ENCODE measurements around the gene NPHP4.

Gene NPHP4

DNA sequence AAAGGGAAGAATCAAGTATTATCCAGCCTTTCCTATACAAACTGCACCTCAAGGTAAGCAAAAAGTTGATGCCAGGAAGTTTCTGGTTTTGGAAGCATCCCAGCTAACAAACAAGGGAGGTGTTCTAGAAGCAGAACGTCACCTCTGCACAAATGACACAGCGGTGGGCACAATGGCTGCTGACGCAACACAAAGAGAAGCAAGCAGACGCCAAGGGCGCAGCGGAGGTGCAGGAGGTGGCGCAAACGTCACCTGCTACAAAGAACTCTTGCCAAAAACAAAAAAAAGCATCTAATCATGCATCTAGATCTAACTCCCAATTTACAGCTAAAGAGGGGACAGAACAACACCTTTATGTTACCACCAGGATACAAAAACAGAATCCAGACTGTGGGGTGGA is 88.5 kb downstream of the NPHP4 start:
- no peak overlapping the region for H4K5ac ChIP-seq (ENCODE audit: low read length)
- H4K8ac ChIP-seq (ENCODE audit: low read depth, low read length) = no peak overlapping the region
- H2BK120ac ChIP-seq (ENCODE audit: low read depth, low read length) = no peak overlapping the region
- no peak overlapping the region for H3K4ac ChIP-seq (ENCODE audit: low read depth, low read length)
- no peak overlapping the region for H2BK15ac ChIP-seq (replicated peaks; ENCODE audit: low read depth)
- no peak overlapping the region for H2AK5ac ChIP-seq (ENCODE audit: low read length)
- H3K4me1 ChIP-seq (ENCODE audit: control insufficient read depth, low read depth, low read length) = peaks cover 7% of the 10 kb centered on the region
- H3K4me3 ChIP-seq (ENCODE audit: low read length) = no peak overlapping the region
- H3K36me3 ChIP-seq (ENCODE audit: control insufficient read depth, insufficient read depth, low read length) = no peaks in the 10 kb centered on the region
- H3K18ac ChIP-seq (ENCODE audit: low read length) = no peak overlapping the region
- H3K56ac ChIP-seq (ENCODE audit: low read length) = no peak overlapping the region
- no peak for DNase-seq
- H3K27ac ChIP-seq (ENCODE audit: low read depth, low read length) = no peak overlapping the region
- H3K79me1 ChIP-seq (ENCODE audit: low read length) = no peaks in the 10 kb centered on the region
- WGBS (ENCODE audit: extremely low coverage, insufficient coverage, low lambda C conversion rate) = no CpG with 5 or more reads among the region's 8 CpGs
- no peak overlapping the region for H3K9ac ChIP-seq (ENCODE audit: low read length)
- H3K4me2 ChIP-seq (ENCODE audit: low read length) = no peak overlapping the region
- H2BK5ac ChIP-seq (ENCODE audit: low read length) = no peak overlapping the region
- no peaks in the 10 kb centered on the region for H3K79me2 ChIP-seq (ENCODE audit: control insufficient read depth, insufficient read depth, low read length)
- no peaks in the 10 kb centered on the region for H3K27me3 ChIP-seq (ENCODE audit: insufficient read depth, low read length, poor library complexity)
- no peak overlapping the region for H3K23ac ChIP-seq (ENCODE audit: low read length)

DNA sequence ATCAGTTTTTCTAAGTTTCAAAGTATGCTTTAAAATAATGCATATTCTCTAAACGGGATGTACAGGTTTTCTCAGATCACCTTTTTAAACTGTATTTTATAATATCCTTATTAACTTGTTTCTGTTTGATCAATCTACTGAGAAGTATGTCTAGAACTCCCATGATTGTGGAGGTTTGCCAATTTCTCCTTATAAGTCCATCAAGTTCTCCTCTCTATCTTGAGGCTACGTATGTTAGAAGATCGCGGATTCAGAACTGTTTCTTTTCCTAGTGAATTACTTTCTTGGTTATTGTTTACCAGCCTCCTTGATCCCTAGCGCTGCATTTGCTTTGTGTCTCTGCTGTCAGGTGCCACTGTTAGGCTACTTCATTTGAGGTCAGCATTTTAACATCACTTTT is 89.2 kb downstream of the NPHP4 start:
- H4K5ac ChIP-seq (ENCODE audit: low read length) = no peak overlapping the region
- no peak overlapping the region for H2AK5ac ChIP-seq (ENCODE audit: low read length)
- no peak overlapping the region for H3K9ac ChIP-seq (ENCODE audit: low read length)
- no CpG with 5 or more reads among the region's 5 CpGs for WGBS (ENCODE audit: extremely low coverage, insufficient coverage, low lambda C conversion rate)
- no peaks in the 10 kb centered on the region for H3K79me1 ChIP-seq (ENCODE audit: low read length)
- H2BK15ac ChIP-seq (replicated peaks; ENCODE audit: low read depth) = no peak overlapping the region
- no peak overlapping the region for H3K4me3 ChIP-seq (ENCODE audit: low read length)
- no peaks in the 10 kb centered on the region for H3K79me2 ChIP-seq (ENCODE audit: control insufficient read depth, insufficient read depth, low read length)
- H3K4me2 ChIP-seq (ENCODE audit: low read length) = no peak overlapping the region
- no peaks in the 10 kb centered on the region for H3K27me3 ChIP-seq (ENCODE audit: insufficient read depth, low read length, poor library complexity)
- H3K18ac ChIP-seq (ENCODE audit: low read length) = no peak overlapping the region
- H3K56ac ChIP-seq (ENCODE audit: low read length) = no peak overlapping the region
- H3K4ac ChIP-seq (ENCODE audit: low read depth, low read length) = no peak overlapping the region
- no peak overlapping the region for H4K8ac ChIP-seq (ENCODE audit: low read depth, low read length)
- H2BK120ac ChIP-seq (ENCODE audit: low read depth, low read length) = no peak overlapping the region
- DNase-seq = no peak
- no peaks in the 10 kb centered on the region for H3K36me3 ChIP-seq (ENCODE audit: control insufficient read depth, insufficient read depth, low read length)
- peaks cover 7% of the 10 kb centered on the region for H3K4me1 ChIP-seq (ENCODE audit: control insufficient read depth, low read depth, low read length)
- H3K27ac ChIP-seq (ENCODE audit: low read depth, low read length) = no peak overlapping the region
- H3K23ac ChIP-seq (ENCODE audit: low read length) = no peak overlapping the region
- H2BK5ac ChIP-seq (ENCODE audit: low read length) = no peak overlapping the region

- Histone ChIP-seq H3K36me3 (ENCODE audit: control insufficient read depth, insufficient read depth, low read length) (no peaks in the 10 kb centered on the region), H3K4me1 (ENCODE audit: control insufficient read depth, low read depth, low read length) (peaks cover 12% of the 10 kb centered on the region), H2AK5ac (ENCODE audit: low read length) (no peak overlapping the region), H3K4me3 (ENCODE audit: low read length) (no peak overlapping the region), H3K79me1 (ENCODE audit: low read length) (no peaks in the 10 kb centered on the region), H3K18ac (ENCODE audit: low read length) (peak overlapping the region; percentile 4), H2BK120ac (ENCODE audit: low read depth, low read length) (no peak overlapping the region), H4K5ac (ENCODE audit: low read length) (no peak overlapping the region), H3K4ac (ENCODE audit: low read depth, low read length) (no peak overlapping the region), H3K4me2 (ENCODE audit: low read length) (no peak overlapping the region), H3K56ac (ENCODE audit: low read length) (peak overlapping the region; percentile 27), H2BK5ac (ENCODE audit: low read length) (no peak overlapping the region), H3K27ac (ENCODE audit: low read depth, low read length) (no peak overlapping the region), H3K27me3 (ENCODE audit: insufficient read depth, low read length, poor library complexity) (no peaks in the 10 kb centered on the region), H3K23ac (ENCODE audit: low read length) (no peak overlapping the region), H3K9ac (ENCODE audit: low read length) (no peak overlapping the region), H4K8ac (ENCODE audit: low read depth, low read length) (no peak overlapping the region), H3K79me2 (ENCODE audit: control insufficient read depth, insufficient read depth, low read length) (no peaks in the 10 kb centered on the region), H2BK15ac (replicated peaks; ENCODE audit: low read depth) (no peak overlapping the region)
- DNase-seq = peak; percentile 92
- WGBS (ENCODE audit: extremely low coverage, insufficient coverage, low lambda C conversion rate) = no CpG with 5 or more reads among the region's 2 CpGs
Measured at GRCh38 chr1:5901841-5902240, 90.4 kb downstream of the NPHP4 start.

- no CpG with 5 or more reads among the region's 5 CpGs for WGBS (ENCODE audit: extremely low coverage, insufficient coverage, low lambda C conversion rate)
- no peak overlapping the region for H3K4me3 ChIP-seq (ENCODE audit: low read length)
- H3K36me3 ChIP-seq (ENCODE audit: control insufficient read depth, insufficient read depth, low read length) = no peaks in the 10 kb centered on the region
- H3K4ac ChIP-seq (ENCODE audit: low read depth, low read length) = no peak overlapping the region
- no peak overlapping the region for H2BK15ac ChIP-seq (replicated peaks; ENCODE audit: low read depth)
- H3K79me1 ChIP-seq (ENCODE audit: low read length) = no peaks in the 10 kb centered on the region
- no peak overlapping the region for H3K18ac ChIP-seq (ENCODE audit: low read length)
- H3K4me1 ChIP-seq (ENCODE audit: control insufficient read depth, low read depth, low read length) = peaks cover 13% of the 10 kb centered on the region
- no peak overlapping the region for H4K5ac ChIP-seq (ENCODE audit: low read length)
- H3K23ac ChIP-seq (ENCODE audit: low read length) = no peak overlapping the region
- no peak overlapping the region for H3K9ac ChIP-seq (ENCODE audit: low read length)
- H3K56ac ChIP-seq (ENCODE audit: low read length) = no peak overlapping the region
- H2BK5ac ChIP-seq (ENCODE audit: low read length) = no peak overlapping the region
- H3K4me2 ChIP-seq (ENCODE audit: low read length) = no peak overlapping the region
- no peaks in the 10 kb centered on the region for H3K79me2 ChIP-seq (ENCODE audit: control insufficient read depth, insufficient read depth, low read length)
- H4K8ac ChIP-seq (ENCODE audit: low read depth, low read length) = no peak overlapping the region
- H3K27ac ChIP-seq (ENCODE audit: low read depth, low read length) = no peak overlapping the region
- H2AK5ac ChIP-seq (ENCODE audit: low read length) = no peak overlapping the region
- no peaks in the 10 kb centered on the region for H3K27me3 ChIP-seq (ENCODE audit: insufficient read depth, low read length, poor library complexity)
- H2BK120ac ChIP-seq (ENCODE audit: low read depth, low read length) = no peak overlapping the region
- DNase-seq = no peak
Measured at GRCh38 chr1:5901150-5901549, 91.1 kb downstream of the NPHP4 start.

DNA sequence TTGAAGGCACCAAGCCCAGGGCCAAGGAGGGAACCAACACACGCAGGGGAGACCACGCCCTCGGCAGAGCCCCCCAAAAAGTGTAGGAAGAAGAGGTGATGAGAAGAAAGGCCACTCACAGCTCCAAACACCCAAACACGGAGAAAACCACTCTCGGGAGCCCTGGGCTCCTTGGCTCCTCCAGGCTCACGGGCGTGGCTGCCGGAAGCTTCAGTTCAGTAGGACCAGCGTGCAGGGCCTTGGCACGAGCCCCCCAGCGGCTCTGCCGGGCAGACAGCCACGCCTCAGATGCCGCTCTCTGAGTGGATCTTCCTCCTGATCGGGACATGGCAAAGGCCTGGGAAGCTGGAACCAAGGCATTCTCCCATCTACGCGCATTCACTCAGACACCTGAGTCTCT is 94.0 kb downstream of the NPHP4 start:
- Histone ChIP-seq H3K4me2 (ENCODE audit: low read length) (no peak overlapping the region), H3K27me3 (ENCODE audit: insufficient read depth, low read length, poor library complexity) (no peaks in the 10 kb centered on the region), H3K36me3 (ENCODE audit: control insufficient read depth, insufficient read depth, low read length) (no peaks in the 10 kb centered on the region), H3K18ac (ENCODE audit: low read length) (no peak overlapping the region), H2BK15ac (replicated peaks; ENCODE audit: low read depth) (no peak overlapping the region), H3K23ac (ENCODE audit: low read length) (no peak overlapping the region), H3K9ac (ENCODE audit: low read length) (no peak overlapping the region), H2AK5ac (ENCODE audit: low read length) (no peak overlapping the region), H3K4me1 (ENCODE audit: control insufficient read depth, low read depth, low read length) (peaks cover 15% of the 10 kb centered on the region), H3K4ac (ENCODE audit: low read depth, low read length) (no peak overlapping the region), H3K27ac (ENCODE audit: low read depth, low read length) (no peak overlapping the region), H3K4me3 (ENCODE audit: low read length) (no peak overlapping the region), H3K79me2 (ENCODE audit: control insufficient read depth, insufficient read depth, low read length) (no peaks in the 10 kb centered on the region), H2BK120ac (ENCODE audit: low read depth, low read length) (no peak overlapping the region), H4K5ac (ENCODE audit: low read length) (no peak overlapping the region), H3K79me1 (ENCODE audit: low read length) (no peaks in the 10 kb centered on the region), H2BK5ac (ENCODE audit: low read length) (no peak overlapping the region), H4K8ac (ENCODE audit: low read depth, low read length) (no peak overlapping the region), H3K56ac (ENCODE audit: low read length) (no peak overlapping the region)
- no CpG with 5 or more reads among the region's 17 CpGs for WGBS (ENCODE audit: extremely low coverage, insufficient coverage, low lambda C conversion rate)
- DNase-seq = no peak
